ENCODE data around the gene GALT. TPM values are rescaled to one million over a fixed set of nuclear protein-coding genes. Genes with fewer than 3 reads are reported as not detected.

GALT gene
- total and polyA plus RNA-seq, 9 donors, result 33.1 to 63.3 (median 45.2) TPM

- no peak for TF ChIP-seq POLR2A (IDR thresholded peaks at IDR 0.05)
- no peak for TF ChIP-seq CTCF (IDR thresholded peaks at IDR 0.05)
- no peak for TF ChIP-seq EP300 (IDR thresholded peaks at IDR 0.05)
- no peaks in the 10 kb centered on the region for H3K4me1 ChIP-seq (ENCODE audit: insufficient read depth)
- WGBS, 3 donors, result 46 to 56% (median 48%) methylated on average over 6 of the region's 6 CpGs
- H3K4me3 ChIP-seq, result no peak within 1 kb of the TSS
- no peaks in the 10 kb centered on the region for H3K27me3 ChIP-seq
- no peak within 1 kb of the TSS for H3K27ac ChIP-seq
- intact Hi-C loops (cut with DNase I), result no loop called here
- no peaks in the 10 kb centered on the region for H3K9me3 ChIP-seq
- no peaks in the 10 kb centered on the region for H3K36me3 ChIP-seq
- DNase-seq, result no peak
These were observed 44.8 kb downstream of the GALT start, which contains the start of gene CCL19 for GRCh38 chr9:34690983-34691935. Gene CCL19 (minus strand): TSS chr9:34691276. CDS start chr9:34691139, 137 bp downstream.

- Histone ChIP-seq H3K36me3 (no peaks in the 10 kb centered on the region), H3K4me1 (ENCODE audit: insufficient read depth) (no peaks in the 10 kb centered on the region), H3K27ac (no peak overlapping the region), H3K9me3 (no peaks in the 10 kb centered on the region), H3K27me3 (no peaks in the 10 kb centered on the region), H3K4me3 (no peak overlapping the region)
- WGBS, 3 donors, result 82 to 91% (median 87%) methylated on average over 5 of the region's 5 CpGs
- TF ChIP-seq EP300 (IDR thresholded peaks at IDR 0.05) (no peak), POLR2A (IDR thresholded peaks at IDR 0.05) (no peak)
- intact Hi-C loops (cut with DNase I), result no loop called here
- no peak for DNase-seq
These were observed 45.5 kb downstream of the GALT start for GRCh38 chr9:34691936-34692315.

- no peak for DNase-seq
- WGBS, 3 donors, result 75 to 93% (median 76%) methylated on average over 2 of the region's 2 CpGs
- intact Hi-C loops (cut with DNase I), result no loop called here
These were observed 47.1 kb downstream of the GALT start for GRCh38 chr9:34693560-34693959.

GRCh38 chr9:34694811-34695210 is 48.3 kb downstream of the GALT start:
- no peak for DNase-seq
- TF ChIP-seq POLR2A (IDR thresholded peaks at IDR 0.05) (no peak), EP300 (IDR thresholded peaks at IDR 0.05) (no peak), CTCF (IDR thresholded peaks at IDR 0.05) (no peak)
- Histone ChIP-seq H3K4me1 (ENCODE audit: insufficient read depth) (no peaks in the 10 kb centered on the region), H3K9me3 (no peaks in the 10 kb centered on the region), H3K4me3 (no peak overlapping the region), H3K27ac (no peak overlapping the region), H3K27me3 (no peaks in the 10 kb centered on the region), H3K36me3 (no peaks in the 10 kb centered on the region)
- intact Hi-C loops (cut with DNase I), result no loop called here

More at GRCh38 chr9:34693560-34693959, 47.1 kb downstream of the GALT start:
- H3K36me3 ChIP-seq, result no peaks in the 10 kb centered on the region
- no peaks in the 10 kb centered on the region for H3K4me1 ChIP-seq (ENCODE audit: insufficient read depth)
- H3K4me3 ChIP-seq, result no peak overlapping the region
- TF ChIP-seq POLR2A (IDR thresholded peaks at IDR 0.05) (no peak), CTCF (IDR thresholded peaks at IDR 0.05) (no peak), EP300 (IDR thresholded peaks at IDR 0.05) (no peak)
- H3K9me3 ChIP-seq, result no peaks in the 10 kb centered on the region
- no peaks in the 10 kb centered on the region for H3K27me3 ChIP-seq
- no peak overlapping the region for H3K27ac ChIP-seq

Small RNAs within 50 kb of the gene (small RNA-seq; reads per million reads assigned to genes)
- not detected for gene CCL27

Other genes starting within 250 kb of the GALT start
- 10 to 100 TPM in 5 of 7 donors, 1 to 10 TPM in 2; 5.2 to 24.7 (median 16.2) TPM for gene FAM219A, start 188.1 kb upstream of the GALT start, total RNA-seq
- gene FAM219A, start 188.1 kb upstream of the GALT start, polyA plus RNA-seq, result 10 to 100 TPM; 12.1 to 12.7 TPM
- gene DNAI1, start 187.9 kb upstream of the GALT start, total RNA-seq, result 10 to 100 TPM in 1 of 7 donors, 1 to 10 TPM in 4, not detected in 2; 1.5 to 26.1 (median 2.0) TPM
- under 1 TPM in 1 of 2 donors, not detected in 1; 0.10 TPM for gene DNAI1, start 187.9 kb upstream of the GALT start, polyA plus RNA-seq
- under 1 TPM in 6 of 7 donors, not detected in 1; 0.22 to 0.56 (median 0.29) TPM for gene ENHO, start 123.7 kb upstream of the GALT start, total RNA-seq
- under 1 TPM in 1 of 2 donors, not detected in 1; 0.87 TPM for gene ENHO, start 123.7 kb upstream of the GALT start, polyA plus RNA-seq
- gene CNTFR, start 57.0 kb upstream of the GALT start, total RNA-seq, result 1 to 10 TPM; 1.3 to 3.7 (median 2.6) TPM
- 1 to 10 TPM; 1.2 to 4.7 TPM for gene CNTFR, start 57.0 kb upstream of the GALT start, polyA plus RNA-seq
- gene RPP25L, start 34.6 kb upstream of the GALT start, total RNA-seq, result 10 to 100 TPM; 14.4 to 26.0 (median 20.6) TPM
- 10 to 100 TPM in 1 of 2 donors, 1 to 10 TPM in 1; 5.4 to 28.8 TPM for gene RPP25L, start 34.6 kb upstream of the GALT start, polyA plus RNA-seq
- 100 to 1,000 TPM in 1 of 7 donors, 10 to 100 TPM in 6; 56.4 to 103 (median 95.3) TPM for gene DCTN3, start 26.2 kb upstream of the GALT start, total RNA-seq
- gene DCTN3, start 26.2 kb upstream of the GALT start, polyA plus RNA-seq, result 100 to 1,000 TPM in 1 of 2 donors, 10 to 100 TPM in 1; 62.4 to 106 TPM
- gene ARID3C, start 17.6 kb upstream of the GALT start, total RNA-seq, result under 1 TPM in 1 of 7 donors, not detected in 6; 0.40 TPM
- gene ARID3C, start 17.6 kb upstream of the GALT start, polyA plus RNA-seq, result under 1 TPM in 1 of 2 donors, not detected in 1; 0.07 TPM
- gene SIGMAR1, start 8.9 kb upstream of the GALT start, total RNA-seq, result 10 to 100 TPM; 47.2 to 73.9 (median 54.3) TPM
- gene SIGMAR1, start 8.9 kb upstream of the GALT start, polyA plus RNA-seq, result 10 to 100 TPM; 52.7 to 92.4 TPM
- gene IL11RA, start 5.5 kb downstream of the GALT start, total RNA-seq, result 10 to 100 TPM; 17.3 to 54.3 (median 35.8) TPM
- gene IL11RA, start 5.5 kb downstream of the GALT start, polyA plus RNA-seq, result 10 to 100 TPM; 25.4 to 40.2 TPM
- 1 to 10 TPM in 1 of 7 donors, under 1 TPM in 3, not detected in 3; 0.48 to 1.1 (median 0.69) TPM for gene CCL27, start 16.0 kb downstream of the GALT start, total RNA-seq
- under 1 TPM in 1 of 2 donors, not detected in 1; 0.21 TPM for gene CCL27, start 16.0 kb downstream of the GALT start, polyA plus RNA-seq
- 10 to 100 TPM in 1 of 7 donors, under 1 TPM in 1, not detected in 5; 0.97 to 14.9 TPM for gene CCL19, start 44.6 kb downstream of the GALT start, total RNA-seq
- gene CCL19, start 44.6 kb downstream of the GALT start, polyA plus RNA-seq, result 10 to 100 TPM in 1 of 2 donors, under 1 TPM in 1; 0.40 to 14.5 TPM
- gene CCL21, start 63.5 kb downstream of the GALT start, total RNA-seq, result 10 to 100 TPM in 5 of 7 donors, 1 to 10 TPM in 2; 1.5 to 83.6 (median 33.8) TPM
- gene CCL21, start 63.5 kb downstream of the GALT start, polyA plus RNA-seq, result 10 to 100 TPM; 39.9 to 52.0 TPM